GM23338 (cell line): Measurements from ENCODE around the gene DTYMK.

Experiments used
- EZH2 ChIP-seq: fragments of 200-600 bp; sonication (generic); IDR thresholded peaks from one replicate; pipeline ENCODE4 v1.8.0; 2017; ENCODE audit warnings: antibody characterized with exemption, mild to moderate bottlenecking, low read depth; ENCODE audit not compliant: unreplicated experiment
- JUNB ChIP-seq: IDR thresholded peaks from one replicate; pipeline ENCODE4 v1.6.1; 2016; ENCODE audit warnings: antibody characterized with exemption; ENCODE audit not compliant: unreplicated experiment
- POLR2AphosphoS5 ChIP-seq: IDR thresholded peaks from 2 replicates; pipeline ENCODE4 v1.6.1; 2016; ENCODE audit warnings: antibody characterized with exemption, low read depth
- TF ChIP-seq, protein P1 (sequence below), 2 experiments: fragments of 200-600 bp in 1 of 2; sonication (generic) in 1 of 2; conservative IDR thresholded peaks; 2 replicates each; pipeline versions ENCODE4 v1.5.1 to v1.6.1; 2016 to 2017; ENCODE audit warnings: antibody characterized with exemption in 2 of 2, low read depth in 2 of 2, mild to moderate bottlenecking in 2 of 2, moderate library complexity in 1 of 2

DNA sequence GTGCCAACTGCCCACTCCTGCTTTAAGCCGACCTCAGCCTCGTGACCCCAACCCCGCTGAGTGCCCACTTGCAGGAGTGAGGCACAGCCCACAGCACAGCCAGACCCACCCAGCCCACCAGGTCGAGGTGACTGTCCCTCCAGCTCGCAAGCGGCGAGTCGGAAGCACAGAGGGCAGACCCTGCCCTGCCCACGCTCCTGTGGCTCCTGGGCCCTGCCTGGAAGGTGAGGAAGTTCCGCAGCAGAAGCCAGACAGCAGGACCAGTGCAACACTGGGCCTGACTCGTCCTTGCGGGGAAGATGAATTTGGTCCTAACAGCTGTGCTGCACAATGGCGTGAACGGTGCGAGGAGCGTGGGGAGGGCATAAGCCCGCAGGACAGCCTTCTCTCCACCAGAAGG lies 9.9 kb downstream of the DTYMK start:
- TF ChIP-seq JUNB, result no peak
- TF ChIP-seq, protein P1, sequence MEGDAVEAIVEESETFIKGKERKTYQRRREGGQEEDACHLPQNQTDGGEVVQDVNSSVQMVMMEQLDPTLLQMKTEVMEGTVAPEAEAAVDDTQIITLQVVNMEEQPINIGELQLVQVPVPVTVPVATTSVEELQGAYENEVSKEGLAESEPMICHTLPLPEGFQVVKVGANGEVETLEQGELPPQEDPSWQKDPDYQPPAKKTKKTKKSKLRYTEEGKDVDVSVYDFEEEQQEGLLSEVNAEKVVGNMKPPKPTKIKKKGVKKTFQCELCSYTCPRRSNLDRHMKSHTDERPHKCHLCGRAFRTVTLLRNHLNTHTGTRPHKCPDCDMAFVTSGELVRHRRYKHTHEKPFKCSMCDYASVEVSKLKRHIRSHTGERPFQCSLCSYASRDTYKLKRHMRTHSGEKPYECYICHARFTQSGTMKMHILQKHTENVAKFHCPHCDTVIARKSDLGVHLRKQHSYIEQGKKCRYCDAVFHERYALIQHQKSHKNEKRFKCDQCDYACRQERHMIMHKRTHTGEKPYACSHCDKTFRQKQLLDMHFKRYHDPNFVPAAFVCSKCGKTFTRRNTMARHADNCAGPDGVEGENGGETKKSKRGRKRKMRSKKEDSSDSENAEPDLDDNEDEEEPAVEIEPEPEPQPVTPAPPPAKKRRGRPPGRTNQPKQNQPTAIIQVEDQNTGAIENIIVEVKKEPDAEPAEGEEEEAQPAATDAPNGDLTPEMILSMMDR (conservative IDR thresholded peaks at IDR 0.05; ENCODE audit: low read depth in 2 of 2), result no peak
- TF ChIP-seq EZH2, result no peak
- TF ChIP-seq POLR2AphosphoS5, result no peak
